ENCODE data around the gene SPTLC1. TPM values are rescaled to one million over a fixed set of nuclear protein-coding genes. Genes with fewer than 3 reads are reported as not detected.

Gene SPTLC1
- total and polyA plus RNA-seq, 2 of the 8 experiments (the other 6 are each of a cell fraction or from before 2014, with no cell fraction given): 34.2 to 62.1 TPM

- TF ChIP-seq CHD7 (IDR thresholded peaks at IDR 0.05; ENCODE audit: insufficient replicate concordance, low read length) (no peak), RAD21 (IDR thresholded peaks at IDR 0.05 in 1 of 2, conservative IDR thresholded peaks at IDR 0.05 in 1 of 2; ENCODE audit: low read depth in 2 of 2, low read length in 2 of 2) (no peak), PHF8 (conservative IDR thresholded peaks at IDR 0.05; ENCODE audit: low read depth, low read length) (peak; percentile 99), KDM4A (IDR thresholded peaks at IDR 0.05; ENCODE audit: low read depth, low read length, severe bottlenecking) (peak; percentile 100), KDM5A (IDR thresholded peaks at IDR 0.05; ENCODE audit: low read length) (peak; percentile 96), CTCF (IDR thresholded peaks at IDR 0.05; ENCODE audit: control extremely low read depth in 1 of 3, insufficient read depth in 1 of 3, low read depth in 1 of 3, low read length in 3 of 3) (no peak)
Observed at GRCh38 chr9:92115071-92115858, at the start of gene SPTLC1 (continued).
